HCT116 (cell line): ENCODE data around the gene GMDS. TPM values are rescaled to one million over a fixed set of nuclear protein-coding genes. Genes with fewer than 3 reads are reported as not detected.

ENCODE experiments used
- ATAC-seq: fragments of 200-7000 bp; cut with Tn5 transposase; 2 replicates; pipeline ENCODE4 v1.9.1; 2020; ENCODE audit warnings: mild to moderate bottlenecking, moderate library complexity
- BruUV-seq: library from RNA; stranded (reverse); fragments of 400-500 nt; replicated peaks from 2 replicates; lab custom pipeline; 2021; lab: Mats Ljungman, UMichigan
- CTCF ChIA-PET: fragments of 300-600 bp; sonication (Branson Sonifier 250); formaldehyde crosslinking; loops from one replicate; lab custom pipeline; 2021; ENCODE audit warnings: antibody characterized with exemption; lab: Charles Lee
- POLR2A ChIA-PET: fragments of 300-600, 350-600 bp; sonication (Branson Sonifier 250); formaldehyde crosslinking; loops from one replicate; lab custom pipeline; 2021; ENCODE audit warnings: antibody characterized with exemption; lab: Charles Lee
- RAD21 ChIA-PET, 2 experiments: fragments of 300-600 bp; sonication (Branson Sonifier 250); formaldehyde crosslinking; loops; one replicate each; lab custom pipeline; 2023; ENCODE audit warnings: low total read pairs in 2 of 2; ENCODE audit not compliant: uncharacterized antibody in 2 of 2, unreplicated experiment in 2 of 2, low non-redundant PET in 1 of 2; lab: Charles Lee
- DNase-seq: peaks from one replicate; pipeline ENCODE4 v3.0.0-alpha.2; 2010; ENCODE audit warnings: low read depth, low spot score
- H2AFZ ChIP-seq: fragments of 200-600 bp; shearing (Covaris generic), sonication (generic); 2 replicates; pipeline ENCODE4 v1.6.1; 2017; ENCODE audit warnings: low read depth, mixed run types, mixed read lengths, antibody characterized with exemption, low read length; ENCODE audit not compliant: poor library complexity, severe bottlenecking
- H3K27ac ChIP-seq: 2 replicates; pipeline ENCODE4 v1.5.1; 2012; ENCODE audit warnings: low read depth, low read length
- H3K27me3 ChIP-seq: fragments of 200-600 bp; sonication (generic); 2 replicates; pipeline ENCODE4 v1.6.1; 2016; ENCODE audit warnings: mixed run types, low read length, mixed read lengths; ENCODE audit not compliant: insufficient read depth
- H3K36me3 ChIP-seq, 2 experiments: fragments of 200-500 bp in 1 of 2; fragments of 200-600 bp in 1 of 2; sonication (Bioruptor generic) in 1 of 2; sonication (generic) in 1 of 2; 2 replicates each; pipeline versions ENCODE4 v1.5.1 to v1.6.1; 2014 to 2016; ENCODE audit warnings: low read length in 2 of 2, inconsistent platforms in 1 of 2, mixed read lengths in 1 of 2, mixed run types in 1 of 2; ENCODE audit not compliant: insufficient read depth in 2 of 2, control insufficient read depth in 1 of 2
- H3K4me1 ChIP-seq, 2 experiments: fragments of 200-600 bp in 1 of 2; sonication (generic) in 1 of 2; 2 replicates each; pipeline versions ENCODE4 v1.5.1 to v1.6.1; 2012 to 2017; ENCODE audit warnings: low read length in 2 of 2, inconsistent platforms in 1 of 2, mild to moderate bottlenecking in 1 of 2, mixed read lengths in 1 of 2, mixed run types in 1 of 2, moderate library complexity in 1 of 2; ENCODE audit not compliant: insufficient read depth in 2 of 2, control insufficient read depth in 1 of 2
- H3K4me2 ChIP-seq: fragments of 200-600 bp; sonication (generic); 2 replicates; pipeline ENCODE4 v1.6.1; 2017; ENCODE audit warnings: mixed run types, low read length, mixed read lengths
- H3K4me3 ChIP-seq, 2 experiments: fragments of 200-600 bp in 1 of 2; sonication (generic) in 1 of 2; replicated peaks in 1 of 2; 2 replicates each; pipeline ENCODE4 v1.5.1; 2011 to 2016; ENCODE audit warnings: low read length in 2 of 2, control low read depth in 1 of 2, low read depth in 1 of 2, mild to moderate bottlenecking in 1 of 2, mixed read lengths in 1 of 2, mixed run types in 1 of 2
- H3K79me2 ChIP-seq: fragments of 200-600 bp; sonication (generic); 2 replicates; pipeline ENCODE4 v1.6.1; 2017; ENCODE audit warnings: mild to moderate bottlenecking, mixed run types, low read length, moderate library complexity, mixed read lengths; ENCODE audit not compliant: insufficient read depth
- H3K9ac ChIP-seq: fragments of 200-600 bp; sonication (generic); 2 replicates; pipeline ENCODE4 v1.6.1; 2016; ENCODE audit warnings: low read length, mixed read lengths
- H3K9me2 ChIP-seq: fragments of 200-600 bp; sonication (generic), shearing (Covaris generic); 2 replicates; pipeline ENCODE4 v1.6.1; 2017; ENCODE audit warnings: mixed run types, mild to moderate bottlenecking, moderate library complexity; ENCODE audit not compliant: insufficient read depth
- H3K9me3 ChIP-seq, 2 experiments: fragments of 200-500 bp in 1 of 2; fragments of 200-600 bp in 1 of 2; sonication (Bioruptor generic) in 1 of 2; sonication (generic) in 1 of 2; 2 replicates each; pipeline ENCODE4 v1.6.1; 2014 to 2017; ENCODE audit warnings: low read length in 2 of 2, mixed read lengths in 2 of 2, inconsistent platforms in 1 of 2, low read depth in 1 of 2, mild to moderate bottlenecking in 1 of 2, mixed run types in 1 of 2, moderate library complexity in 1 of 2; ENCODE audit not compliant: control insufficient read depth in 1 of 2, insufficient read depth in 1 of 2
- H4K20me1 ChIP-seq: fragments of 200-600 bp; sonication (generic), shearing (Covaris generic); 2 replicates; pipeline ENCODE4 v1.6.1; 2017; ENCODE audit warnings: mixed run types, mild to moderate bottlenecking, moderate library complexity; ENCODE audit not compliant: insufficient read depth
- CEBPB ChIP-seq: IDR thresholded peaks from 2 replicates; pipeline ENCODE4 v1.6.1; 2012; ENCODE audit warnings: low read depth
- EGR1 ChIP-seq: IDR thresholded peaks from 2 replicates; pipeline ENCODE4 v1.6.1; 2012; ENCODE audit warnings: low read depth
- ELF1 ChIP-seq: IDR thresholded peaks from 2 replicates; pipeline ENCODE4 v1.6.1; 2012; ENCODE audit warnings: low read depth, borderline replicate concordance
- EZH2 ChIP-seq: fragments of 200-600 bp; sonication (generic); IDR thresholded peaks from 2 replicates; pipeline ENCODE4 v1.6.1; 2017; ENCODE audit warnings: antibody characterized with exemption, mixed run types
- EZH2phosphoT487 ChIP-seq: fragments of 200-600 bp; IDR thresholded peaks from 2 replicates; pipeline ENCODE4 v1.6.1; 2018; ENCODE audit warnings: antibody characterized with exemption, borderline replicate concordance
- JUND ChIP-seq: IDR thresholded peaks from 2 replicates; pipeline ENCODE4 v1.6.1; 2012
- POLR2A ChIP-seq: IDR thresholded peaks from 2 replicates; pipeline ENCODE4 v1.7.0; 2011; ENCODE audit warnings: borderline replicate concordance; ENCODE audit not compliant: insufficient read depth, insufficient read length; ENCODE audit errors: extremely low read depth
- RAD21 ChIP-seq: IDR thresholded peaks from 2 replicates; pipeline ENCODE4 v1.6.1; 2012; ENCODE audit warnings: low read depth, mild to moderate bottlenecking
- SIN3A ChIP-seq: IDR thresholded peaks from 2 replicates; pipeline ENCODE4 v1.6.1; 2012; ENCODE audit warnings: low read depth
- SP1 ChIP-seq: IDR thresholded peaks from 2 replicates; pipeline ENCODE4 v1.6.1; 2012; ENCODE audit warnings: low read depth
- SRF ChIP-seq: IDR thresholded peaks from 2 replicates; pipeline ENCODE4 v1.6.1; 2012; ENCODE audit warnings: low read depth
- ZFX ChIP-seq: fragments of 450-650 bp; IDR thresholded peaks from 2 replicates; pipeline ENCODE4 v1.6.1; 2017
- ZNF274 ChIP-seq: fragments of 200-500 bp; sonication (Bioruptor generic); IDR thresholded peaks from 2 replicates; pipeline ENCODE4 v1.6.1; 2014; ENCODE audit warnings: mild to moderate bottlenecking, low read depth, low read length, inconsistent platforms
- intact Hi-C: fragments of 100-400 bp; cut with micrococcal nuclease; formaldehyde crosslinking; loops from 2 replicates; pipeline ENCODE4 v1.10.0; 2022
- total RNA-seq: library from RNA; stranded (reverse); gene quantifications from one replicate; pipeline ENCODE4 v1.2.1, GENCODE V29; 2021; ENCODE audit not compliant: unreplicated experiment
- TF ChIP-seq, protein P1 (sequence below): IDR thresholded peaks from 2 replicates; pipeline ENCODE4 v1.6.1; 2012
- TF ChIP-seq, protein P2 (sequence below): IDR thresholded peaks from 2 replicates; pipeline ENCODE4 v1.6.1; 2011; ENCODE audit warnings: mild to moderate bottlenecking, low read length, moderate library complexity; ENCODE audit not compliant: insufficient replicate concordance; ENCODE audit errors: extremely low read depth
- TF ChIP-seq, protein P3 (sequence below): IDR thresholded peaks from 2 replicates; pipeline ENCODE4 v1.6.1; 2012
- TF ChIP-seq, protein P4 (sequence below): IDR thresholded peaks from 2 replicates; pipeline ENCODE4 v1.6.1; 2012; ENCODE audit warnings: low read depth
- TF ChIP-seq, protein P5 (sequence below), 3 experiments: fragments of 200-600 bp in 1 of 3; sonication (generic) in 1 of 3; IDR thresholded peaks in 2 of 3; conservative IDR thresholded peaks in 1 of 3; 2 replicates each; pipeline ENCODE4 v1.5.1; 2012 to 2017; ENCODE audit warnings: low read depth in 2 of 3, low read length in 2 of 3, antibody characterized with exemption in 1 of 3, borderline replicate concordance in 1 of 3, control low read depth in 1 of 3, mild to moderate bottlenecking in 1 of 3, mixed read lengths in 1 of 3, mixed run types in 1 of 3, moderate library complexity in 1 of 3; ENCODE audit not compliant: insufficient read depth in 1 of 3

The GMDS gene
- total RNA-seq, 1 experiment from 2014 or later = 34.4 TPM

DNA sequence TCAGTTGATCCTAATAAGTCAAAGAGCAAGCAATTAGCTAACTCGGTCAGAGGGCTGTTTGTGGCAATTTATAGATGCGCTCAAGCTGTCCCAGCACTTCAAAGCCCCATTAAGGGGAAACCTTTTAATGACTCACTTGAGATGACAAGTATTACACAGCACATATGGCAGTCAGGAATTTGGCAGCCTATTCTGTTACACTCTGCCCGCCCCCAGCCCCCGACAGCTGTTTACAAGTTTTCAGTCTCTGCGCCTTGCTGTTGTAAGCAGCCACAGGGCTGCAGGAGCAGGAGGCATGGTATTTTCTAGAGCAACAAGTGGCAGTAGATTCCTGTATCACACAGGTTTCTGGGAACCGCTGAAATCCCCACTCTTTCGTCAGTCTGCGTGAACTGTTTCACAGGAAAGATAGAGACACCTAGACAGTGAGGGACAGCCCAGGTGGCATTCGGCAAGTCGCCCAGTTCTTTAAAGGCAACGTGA, 372.7 kb downstream of the GMDS start:
- H3K9me2 ChIP-seq = no peaks in the 10 kb centered on the region
- no peak overlapping the region for H3K4me3 ChIP-seq
- POLR2A ChIA-PET = no interaction called here
- no peaks in the 10 kb centered on the region for H4K20me1 ChIP-seq
- H3K27me3 ChIP-seq = no peaks in the 10 kb centered on the region
- H3K4me2 ChIP-seq = no peak overlapping the region
- TF ChIP-seq, protein P1, sequence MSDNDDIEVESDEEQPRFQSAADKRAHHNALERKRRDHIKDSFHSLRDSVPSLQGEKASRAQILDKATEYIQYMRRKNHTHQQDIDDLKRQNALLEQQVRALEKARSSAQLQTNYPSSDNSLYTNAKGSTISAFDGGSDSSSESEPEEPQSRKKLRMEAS = no peak
- TF ChIP-seq ZFX = no peak
- TF ChIP-seq EZH2 = no peak
- TF ChIP-seq, protein P2, sequence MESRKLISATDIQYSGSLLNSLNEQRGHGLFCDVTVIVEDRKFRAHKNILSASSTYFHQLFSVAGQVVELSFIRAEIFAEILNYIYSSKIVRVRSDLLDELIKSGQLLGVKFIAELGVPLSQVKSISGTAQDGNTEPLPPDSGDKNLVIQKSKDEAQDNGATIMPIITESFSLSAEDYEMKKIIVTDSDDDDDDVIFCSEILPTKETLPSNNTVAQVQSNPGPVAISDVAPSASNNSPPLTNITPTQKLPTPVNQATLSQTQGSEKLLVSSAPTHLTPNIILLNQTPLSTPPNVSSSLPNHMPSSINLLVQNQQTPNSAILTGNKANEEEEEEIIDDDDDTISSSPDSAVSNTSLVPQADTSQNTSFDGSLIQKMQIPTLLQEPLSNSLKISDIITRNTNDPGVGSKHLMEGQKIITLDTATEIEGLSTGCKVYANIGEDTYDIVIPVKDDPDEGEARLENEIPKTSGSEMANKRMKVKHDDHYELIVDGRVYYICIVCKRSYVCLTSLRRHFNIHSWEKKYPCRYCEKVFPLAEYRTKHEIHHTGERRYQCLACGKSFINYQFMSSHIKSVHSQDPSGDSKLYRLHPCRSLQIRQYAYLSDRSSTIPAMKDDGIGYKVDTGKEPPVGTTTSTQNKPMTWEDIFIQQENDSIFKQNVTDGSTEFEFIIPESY = no peak
- no peak for TF ChIP-seq SIN3A
- TF ChIP-seq, protein P3, sequence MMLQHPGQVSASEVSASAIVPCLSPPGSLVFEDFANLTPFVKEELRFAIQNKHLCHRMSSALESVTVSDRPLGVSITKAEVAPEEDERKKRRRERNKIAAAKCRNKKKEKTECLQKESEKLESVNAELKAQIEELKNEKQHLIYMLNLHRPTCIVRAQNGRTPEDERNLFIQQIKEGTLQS = no peak
- TF ChIP-seq ZNF274 = no peak
- no peak for TF ChIP-seq JUND
- no peak for TF ChIP-seq RAD21
- no peak for TF ChIP-seq POLR2A
- TF ChIP-seq ELF1 = no peak
- TF ChIP-seq EGR1 = no peak
- TF ChIP-seq SP1 = no peak
- TF ChIP-seq CEBPB = no peak
- no peak for TF ChIP-seq EZH2phosphoT487
- TF ChIP-seq, protein P4, sequence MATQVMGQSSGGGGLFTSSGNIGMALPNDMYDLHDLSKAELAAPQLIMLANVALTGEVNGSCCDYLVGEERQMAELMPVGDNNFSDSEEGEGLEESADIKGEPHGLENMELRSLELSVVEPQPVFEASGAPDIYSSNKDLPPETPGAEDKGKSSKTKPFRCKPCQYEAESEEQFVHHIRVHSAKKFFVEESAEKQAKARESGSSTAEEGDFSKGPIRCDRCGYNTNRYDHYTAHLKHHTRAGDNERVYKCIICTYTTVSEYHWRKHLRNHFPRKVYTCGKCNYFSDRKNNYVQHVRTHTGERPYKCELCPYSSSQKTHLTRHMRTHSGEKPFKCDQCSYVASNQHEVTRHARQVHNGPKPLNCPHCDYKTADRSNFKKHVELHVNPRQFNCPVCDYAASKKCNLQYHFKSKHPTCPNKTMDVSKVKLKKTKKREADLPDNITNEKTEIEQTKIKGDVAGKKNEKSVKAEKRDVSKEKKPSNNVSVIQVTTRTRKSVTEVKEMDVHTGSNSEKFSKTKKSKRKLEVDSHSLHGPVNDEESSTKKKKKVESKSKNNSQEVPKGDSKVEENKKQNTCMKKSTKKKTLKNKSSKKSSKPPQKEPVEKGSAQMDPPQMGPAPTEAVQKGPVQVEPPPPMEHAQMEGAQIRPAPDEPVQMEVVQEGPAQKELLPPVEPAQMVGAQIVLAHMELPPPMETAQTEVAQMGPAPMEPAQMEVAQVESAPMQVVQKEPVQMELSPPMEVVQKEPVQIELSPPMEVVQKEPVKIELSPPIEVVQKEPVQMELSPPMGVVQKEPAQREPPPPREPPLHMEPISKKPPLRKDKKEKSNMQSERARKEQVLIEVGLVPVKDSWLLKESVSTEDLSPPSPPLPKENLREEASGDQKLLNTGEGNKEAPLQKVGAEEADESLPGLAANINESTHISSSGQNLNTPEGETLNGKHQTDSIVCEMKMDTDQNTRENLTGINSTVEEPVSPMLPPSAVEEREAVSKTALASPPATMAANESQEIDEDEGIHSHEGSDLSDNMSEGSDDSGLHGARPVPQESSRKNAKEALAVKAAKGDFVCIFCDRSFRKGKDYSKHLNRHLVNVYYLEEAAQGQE = no peak
- TF ChIP-seq SRF = no peak
- TF ChIP-seq, protein P5, sequence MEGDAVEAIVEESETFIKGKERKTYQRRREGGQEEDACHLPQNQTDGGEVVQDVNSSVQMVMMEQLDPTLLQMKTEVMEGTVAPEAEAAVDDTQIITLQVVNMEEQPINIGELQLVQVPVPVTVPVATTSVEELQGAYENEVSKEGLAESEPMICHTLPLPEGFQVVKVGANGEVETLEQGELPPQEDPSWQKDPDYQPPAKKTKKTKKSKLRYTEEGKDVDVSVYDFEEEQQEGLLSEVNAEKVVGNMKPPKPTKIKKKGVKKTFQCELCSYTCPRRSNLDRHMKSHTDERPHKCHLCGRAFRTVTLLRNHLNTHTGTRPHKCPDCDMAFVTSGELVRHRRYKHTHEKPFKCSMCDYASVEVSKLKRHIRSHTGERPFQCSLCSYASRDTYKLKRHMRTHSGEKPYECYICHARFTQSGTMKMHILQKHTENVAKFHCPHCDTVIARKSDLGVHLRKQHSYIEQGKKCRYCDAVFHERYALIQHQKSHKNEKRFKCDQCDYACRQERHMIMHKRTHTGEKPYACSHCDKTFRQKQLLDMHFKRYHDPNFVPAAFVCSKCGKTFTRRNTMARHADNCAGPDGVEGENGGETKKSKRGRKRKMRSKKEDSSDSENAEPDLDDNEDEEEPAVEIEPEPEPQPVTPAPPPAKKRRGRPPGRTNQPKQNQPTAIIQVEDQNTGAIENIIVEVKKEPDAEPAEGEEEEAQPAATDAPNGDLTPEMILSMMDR (IDR thresholded peaks at IDR 0.05 in 2 of 3, conservative IDR thresholded peaks at IDR 0.05 in 1 of 3; ENCODE audit: borderline replicate concordance in 1 of 3, insufficient read depth in 1 of 3, low read depth in 2 of 3, low read length in 2 of 3) = no peak
- no peaks in the 10 kb centered on the region for H3K36me3 ChIP-seq
- H3K9me3 ChIP-seq = no peaks in the 10 kb centered on the region
- intact Hi-C loops = no loop called here
- RAD21 ChIA-PET = no interaction called here
- H3K27ac ChIP-seq = no peak overlapping the region
- H3K4me1 ChIP-seq = no peaks in the 10 kb centered on the region
- no peak overlapping the region for H3K9ac ChIP-seq
- no peak overlapping the region for H2AFZ ChIP-seq
- no peak for ATAC-seq
- CTCF ChIA-PET = no interaction called here
- no peak for DNase-seq
- BruUV-seq = no TSS peak
- H3K79me2 ChIP-seq = no peaks in the 10 kb centered on the region
